Right lobe of liver (tissue), 4 donors: Measurements from ENCODE around the gene ADAM10.

Experiments
- POLR2A ChIP-seq: fragments of 450-650 bp; IDR thresholded peaks from one replicate; pipeline ENCODE4 v1.6.1; 2017; ENCODE audit warnings: antibody characterized with exemption, mild to moderate bottlenecking
- TF ChIP-seq, protein P1 (sequence below), 4 donors: fragments of 200-600 bp in 3 of 4; fragments of 450-650 bp in 1 of 4; IDR thresholded peaks; one replicate each; pipeline versions ENCODE4 v1.5.1 to v1.8.0; 2016 to 2022; ENCODE audit warnings: antibody characterized with exemption in 4 of 4, mild to moderate bottlenecking in 2 of 4
- donor health status: DM: no; HTN: no; CAD: no.
- donor health status: DM: no; HTN: no; CAD: no.
- donor health status: DM: no; HTN: yes; CAD: no.

DNA sequence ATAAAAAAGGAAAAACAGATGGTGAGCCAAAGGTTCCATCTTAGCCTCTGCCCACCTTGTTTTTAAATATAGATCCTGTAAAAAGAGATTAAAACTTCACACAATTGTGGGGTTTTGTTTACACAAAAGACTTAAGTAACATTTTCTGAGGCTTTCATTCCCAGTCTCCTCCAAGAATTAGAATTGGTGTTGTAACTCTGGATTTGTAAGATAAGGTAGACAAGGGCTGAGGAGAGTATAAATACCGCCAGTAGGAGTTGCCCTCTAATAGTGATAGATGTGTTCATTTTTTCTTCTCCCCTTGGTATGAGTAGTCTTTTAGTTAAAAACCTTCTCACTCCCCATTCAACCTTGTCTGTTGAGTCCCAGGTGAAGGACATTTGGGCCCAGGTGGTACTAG is 30.0 kb upstream of the ADAM10 start:
- TF ChIP-seq, protein P1, sequence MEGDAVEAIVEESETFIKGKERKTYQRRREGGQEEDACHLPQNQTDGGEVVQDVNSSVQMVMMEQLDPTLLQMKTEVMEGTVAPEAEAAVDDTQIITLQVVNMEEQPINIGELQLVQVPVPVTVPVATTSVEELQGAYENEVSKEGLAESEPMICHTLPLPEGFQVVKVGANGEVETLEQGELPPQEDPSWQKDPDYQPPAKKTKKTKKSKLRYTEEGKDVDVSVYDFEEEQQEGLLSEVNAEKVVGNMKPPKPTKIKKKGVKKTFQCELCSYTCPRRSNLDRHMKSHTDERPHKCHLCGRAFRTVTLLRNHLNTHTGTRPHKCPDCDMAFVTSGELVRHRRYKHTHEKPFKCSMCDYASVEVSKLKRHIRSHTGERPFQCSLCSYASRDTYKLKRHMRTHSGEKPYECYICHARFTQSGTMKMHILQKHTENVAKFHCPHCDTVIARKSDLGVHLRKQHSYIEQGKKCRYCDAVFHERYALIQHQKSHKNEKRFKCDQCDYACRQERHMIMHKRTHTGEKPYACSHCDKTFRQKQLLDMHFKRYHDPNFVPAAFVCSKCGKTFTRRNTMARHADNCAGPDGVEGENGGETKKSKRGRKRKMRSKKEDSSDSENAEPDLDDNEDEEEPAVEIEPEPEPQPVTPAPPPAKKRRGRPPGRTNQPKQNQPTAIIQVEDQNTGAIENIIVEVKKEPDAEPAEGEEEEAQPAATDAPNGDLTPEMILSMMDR (IDR thresholded peaks at IDR 0.05), result no peak
- TF ChIP-seq POLR2A, result no peak
